Left forelimb (tissue), 1 donor: Measurements from ENCODE around the gene PTPN13.
"Not testable (repeated sequence)": the region's sequence is repeated elsewhere in the genome, so short reads cannot be mapped to it uniquely, and the experiment has no call there.

Experiments
- DNase-seq: peaks from one replicate; pipeline ENCODE4 v3.0.0-alpha.2; 2018; ENCODE audit warnings: low spot score

PTPN13 gene

GRCh38 chr4:86641516-86642090 lies 47.5 kb downstream of the PTPN13 start:
- no peak for DNase-seq

DNA sequence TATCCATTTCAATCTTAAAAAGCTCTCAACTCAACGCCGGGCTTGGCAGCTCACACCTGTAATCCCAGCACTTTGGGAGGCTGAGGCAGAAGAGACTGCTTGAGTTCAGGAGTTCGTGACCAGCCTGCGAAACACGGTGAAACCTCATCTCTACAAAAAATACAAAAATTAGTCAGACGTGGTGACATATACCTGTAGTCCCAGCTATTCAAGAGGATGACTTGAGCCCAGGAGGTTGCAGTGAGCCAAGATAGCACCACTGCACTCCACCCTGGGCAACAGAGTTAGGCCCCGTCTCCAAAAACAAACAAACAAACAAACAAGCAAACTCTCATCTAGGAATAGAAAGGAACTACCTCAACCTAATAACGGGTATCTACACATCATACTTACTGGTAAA lies 50.8 kb downstream of the PTPN13 start:
- DNase-seq: no peak

DNA sequence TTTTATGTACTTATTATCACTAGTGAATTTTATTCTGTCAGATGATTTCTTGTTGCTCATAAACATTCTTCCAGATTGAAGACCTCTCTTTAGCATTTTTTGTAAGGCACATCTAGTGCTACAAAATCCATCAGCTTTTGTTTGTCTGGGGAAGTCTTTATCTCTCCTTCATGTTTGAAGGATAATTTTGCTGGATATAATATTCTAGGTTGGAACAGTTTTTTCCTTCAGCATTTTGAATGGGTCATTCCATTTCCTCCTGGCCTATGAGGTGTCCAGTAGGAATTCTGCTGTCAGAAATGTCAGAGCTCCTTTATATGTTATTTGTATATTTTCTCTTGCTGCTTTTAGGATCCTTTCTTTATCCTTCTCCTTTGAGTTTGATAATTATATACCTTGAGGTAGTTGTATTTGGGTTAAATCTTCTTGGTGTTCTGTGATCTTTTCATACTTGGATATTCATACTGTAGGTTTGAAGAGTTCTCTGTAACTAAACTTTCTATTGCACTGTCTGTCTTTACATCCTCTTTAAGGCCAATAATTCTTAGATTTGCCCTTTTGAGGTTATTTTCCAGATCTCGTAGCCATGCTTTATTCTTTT lies 58.3 kb downstream of the PTPN13 start:
- no peak for DNase-seq

- no peak for DNase-seq
Observed at GRCh38 chr4:86653237-86653865, 59.2 kb downstream of the PTPN13 start.

DNA sequence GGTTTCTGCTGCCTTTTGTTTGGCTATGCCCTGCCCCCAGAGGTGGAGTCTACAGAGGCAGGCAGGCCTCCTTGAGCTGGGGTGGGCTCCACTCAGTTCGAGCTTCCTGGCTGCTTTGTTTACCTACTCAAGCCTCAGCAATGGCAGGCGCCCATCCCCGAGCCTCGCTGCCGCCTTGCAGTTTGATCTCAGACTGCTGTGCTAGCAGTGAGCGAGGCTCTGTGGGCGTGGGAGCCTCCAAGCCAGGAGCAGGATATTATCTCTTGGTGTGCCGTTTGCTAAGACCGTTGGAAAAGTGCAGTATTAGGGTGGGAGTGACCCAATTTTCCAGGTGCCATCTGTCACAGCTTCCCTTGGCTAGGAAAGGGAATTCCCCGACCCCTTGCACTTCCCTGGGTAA lies 62.7 kb downstream of the PTPN13 start:
- DNase-seq: not testable (repeated sequence)

DNA sequence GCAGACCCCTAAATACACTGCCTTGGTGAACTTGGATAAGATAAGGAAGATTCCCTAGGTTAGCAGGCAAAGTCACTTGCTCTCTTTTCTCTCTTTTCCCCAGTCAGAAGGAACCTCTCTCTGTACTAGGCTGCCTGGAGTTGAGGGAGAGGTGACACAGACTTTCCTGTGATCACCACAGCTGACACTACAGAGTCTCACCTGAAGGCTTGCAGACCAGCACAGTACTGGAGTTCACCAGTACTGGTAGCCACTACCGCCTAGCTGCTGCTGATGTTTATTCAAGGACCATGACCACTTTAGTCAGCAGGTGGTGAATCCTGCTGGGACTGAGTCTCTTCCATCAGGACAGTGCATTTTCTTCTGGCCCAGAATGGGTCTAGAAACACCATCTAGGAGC lies 63.3 kb downstream of the PTPN13 start:
- no peak for DNase-seq

DNA sequence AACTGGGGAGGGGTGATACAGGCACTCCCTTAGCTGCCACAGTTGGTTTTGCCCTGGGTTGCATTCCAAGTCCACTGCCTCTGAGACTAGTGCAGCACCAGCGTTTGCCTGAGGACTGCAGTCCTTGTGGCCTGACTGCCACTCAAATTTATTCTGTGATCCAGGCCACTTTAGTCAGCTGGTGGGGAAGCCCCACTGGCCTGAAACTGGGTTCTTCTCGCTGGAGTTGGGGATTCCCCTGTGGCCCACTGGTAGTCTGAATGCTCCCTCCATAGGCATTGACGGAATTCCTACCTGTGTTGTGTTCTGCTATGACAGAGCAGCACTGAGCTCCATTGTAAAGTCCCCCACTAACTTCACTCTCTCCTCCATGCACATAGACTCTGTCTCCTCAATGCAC lies 63.8 kb downstream of the PTPN13 start:
- DNase-seq: no peak

- DNase-seq: no peak
Observed at GRCh38 chr4:86660401-86660800, 66.3 kb downstream of the PTPN13 start.

GRCh38 chr4:86661006-86661405 lies 66.9 kb downstream of the PTPN13 start:
- DNase-seq: no peak

GRCh38 chr4:86661418-86661817 lies 67.3 kb downstream of the PTPN13 start:
- DNase-seq: no peak

GRCh38 chr4:86664959-86665358 lies 70.8 kb downstream of the PTPN13 start:
- no peak for DNase-seq

GRCh38 chr4:86670298-86670697 lies 76.2 kb downstream of the PTPN13 start:
- no peak for DNase-seq

DNA sequence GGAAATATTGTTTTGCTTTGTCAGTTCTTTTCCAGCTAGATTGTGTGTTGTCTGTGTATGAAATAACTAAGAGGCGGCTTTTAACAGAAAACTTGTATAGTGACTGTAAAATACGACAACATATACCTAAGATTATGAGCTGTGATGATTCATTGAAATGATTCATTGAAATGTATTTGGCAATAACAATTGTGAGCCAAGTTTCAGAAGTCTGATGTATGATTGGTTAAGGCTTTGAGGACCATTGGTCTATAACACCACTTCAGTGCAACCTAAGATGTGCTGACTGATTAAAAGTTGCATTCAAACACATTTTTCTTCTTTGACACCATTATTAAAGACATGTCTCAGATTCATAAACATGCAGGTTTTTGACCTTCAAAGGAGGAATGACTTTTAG lies 76.6 kb downstream of the PTPN13 start:
- no peak for DNase-seq

- DNase-seq: no peak
Observed at GRCh38 chr4:86675548-86675947, 81.4 kb downstream of the PTPN13 start.

DNA sequence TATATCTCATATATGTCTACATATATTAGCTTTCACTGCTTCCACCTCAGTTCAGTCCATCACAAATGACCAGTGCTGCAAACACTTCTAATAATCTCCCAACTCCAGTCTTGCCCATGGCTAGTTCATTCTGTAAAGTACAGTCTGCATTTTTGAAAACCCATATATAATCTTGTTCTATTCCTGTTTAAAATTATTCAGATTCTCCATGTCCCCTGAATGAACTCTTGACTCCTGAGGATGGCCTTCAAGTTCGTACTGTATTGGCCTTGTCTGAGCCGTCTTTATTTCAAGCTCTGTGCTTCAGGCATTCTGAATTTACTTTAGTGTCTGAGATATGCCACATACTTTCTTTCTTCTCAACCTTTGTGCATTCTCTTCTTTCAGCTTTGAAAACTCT lies 84.7 kb downstream of the PTPN13 start:
- no peak for DNase-seq

DNA sequence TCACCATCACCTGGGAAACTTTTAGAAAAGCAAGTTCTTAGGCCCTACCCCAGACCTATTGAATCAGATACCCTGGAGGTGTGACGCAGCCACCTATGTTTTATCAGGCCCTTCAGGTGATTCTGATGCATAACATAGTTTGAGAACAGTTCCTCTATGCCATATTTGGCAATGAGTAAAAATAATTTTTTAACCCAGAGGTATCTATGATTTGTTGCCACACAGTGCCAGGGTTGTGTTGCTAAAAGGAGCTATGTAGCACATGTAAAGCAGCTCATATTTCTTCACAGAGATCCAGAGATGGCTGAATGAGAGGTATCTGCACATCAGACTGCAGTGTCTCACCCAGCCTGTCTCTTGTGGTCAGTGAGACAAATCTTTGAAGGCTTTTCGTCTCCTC lies 85.3 kb downstream of the PTPN13 start:
- no peak for DNase-seq

DNA sequence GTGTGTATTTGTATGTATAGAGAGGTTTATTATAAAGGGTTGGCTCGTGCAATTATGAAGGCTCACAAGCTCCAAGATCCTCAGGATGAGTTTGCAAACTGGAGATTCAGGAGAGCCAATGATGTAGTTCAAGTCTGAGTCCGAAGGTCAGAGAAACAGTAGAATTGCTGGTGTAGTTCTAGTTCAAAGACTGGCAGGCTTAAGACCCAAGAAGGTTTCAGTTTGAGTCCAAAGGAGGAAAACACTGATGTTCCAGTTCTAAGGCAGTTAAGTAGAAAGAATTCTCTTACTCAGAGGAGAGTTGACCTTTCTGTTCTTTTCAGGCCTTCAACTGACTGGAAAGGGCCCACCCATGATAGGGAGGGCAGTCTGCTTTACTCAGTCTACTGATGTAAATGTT lies 89.1 kb downstream of the PTPN13 start:
- no peak for DNase-seq

GRCh38 chr4:86683983-86684382 lies 89.9 kb downstream of the PTPN13 start:
- DNase-seq: no peak

DNA sequence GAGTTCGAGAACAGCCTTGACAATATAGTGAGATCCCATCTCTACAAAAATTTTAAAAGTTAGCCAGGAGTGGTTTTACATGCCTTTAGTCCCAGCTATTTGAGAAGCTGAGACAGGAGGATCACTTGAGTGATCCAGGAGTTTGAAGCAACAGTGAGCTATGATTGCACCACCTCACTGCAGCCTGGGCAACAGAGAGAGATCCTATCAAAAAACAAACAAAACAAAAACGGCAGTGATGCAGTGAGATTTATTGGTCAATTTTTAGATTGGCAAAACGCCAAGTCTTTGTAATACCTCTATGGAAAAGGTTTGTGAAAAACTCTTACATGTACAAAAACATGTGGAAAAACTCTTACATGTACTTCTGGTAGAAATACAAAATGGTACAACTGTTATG lies 91.3 kb downstream of the PTPN13 start:
- no peak for DNase-seq

- no peak for DNase-seq
Observed at GRCh38 chr4:86686741-86687140, 92.6 kb downstream of the PTPN13 start.

- DNase-seq: no peak
Observed at GRCh38 chr4:86688026-86688425, 93.9 kb downstream of the PTPN13 start.

DNA sequence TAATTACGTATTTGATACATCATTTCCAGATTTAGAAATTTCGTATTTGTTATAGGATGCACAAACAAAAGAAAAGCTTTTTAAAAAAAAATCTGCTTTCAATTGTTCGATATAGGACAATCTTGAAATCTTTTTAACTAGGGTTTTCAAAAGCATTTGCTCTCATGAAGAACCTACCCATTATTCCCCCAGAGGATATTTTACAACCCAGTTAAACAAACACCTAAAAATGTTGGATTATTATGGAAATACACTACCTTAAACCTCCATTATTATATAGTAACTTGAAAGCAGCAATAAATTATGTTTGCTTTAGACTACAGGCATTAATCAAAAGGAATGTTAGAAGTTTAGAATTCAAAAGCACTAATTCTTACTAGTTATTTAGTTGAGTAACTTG lies 110.5 kb downstream of the PTPN13 start:
- no peak for DNase-seq

GRCh38 chr4:86706923-86707597 lies 112.9 kb downstream of the PTPN13 start:
- no peak for DNase-seq
